ACHN (cell line): Measurements from ENCODE around the gene AFG3L2.
A peak's percentile ranks its signal among the peaks of the same experiment; 100 is the strongest.

ENCODE experiments used
- DNase-seq: peaks from one replicate; pipeline ENCODE4 v3.0.0-alpha.2; 2015
- in situ Hi-C: cut with HindIII; loops from 2 replicates; pipeline ENCODE4 v1.10.0; 2017; ENCODE audit warnings: low sequenced_read_pairs, low pct_ligation_motif_present, low pct_unique_long_range_greater_than_20kb

The AFG3L2 gene

DNA sequence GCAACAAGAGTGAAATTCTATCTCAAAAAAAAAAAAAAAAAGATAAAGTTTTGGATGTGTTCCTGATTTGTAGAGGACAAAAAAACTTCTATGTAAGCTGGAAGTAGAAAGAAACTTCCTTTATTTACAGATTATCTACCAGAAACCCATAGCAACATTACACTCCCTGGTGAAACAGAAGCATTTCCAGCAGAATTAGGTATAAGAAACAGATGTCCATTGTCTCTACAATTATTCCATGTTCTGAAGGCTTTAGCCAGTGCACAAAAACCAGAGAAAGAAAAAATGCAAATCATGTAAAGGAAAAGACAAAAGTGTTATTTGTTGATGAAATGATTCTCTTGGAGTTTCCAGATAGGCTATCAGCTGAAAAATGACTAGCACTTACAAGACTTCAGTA, 64.1 kb downstream of the AFG3L2 start:
- no peak for DNase-seq
- in situ Hi-C loops = no loop called here

DNA sequence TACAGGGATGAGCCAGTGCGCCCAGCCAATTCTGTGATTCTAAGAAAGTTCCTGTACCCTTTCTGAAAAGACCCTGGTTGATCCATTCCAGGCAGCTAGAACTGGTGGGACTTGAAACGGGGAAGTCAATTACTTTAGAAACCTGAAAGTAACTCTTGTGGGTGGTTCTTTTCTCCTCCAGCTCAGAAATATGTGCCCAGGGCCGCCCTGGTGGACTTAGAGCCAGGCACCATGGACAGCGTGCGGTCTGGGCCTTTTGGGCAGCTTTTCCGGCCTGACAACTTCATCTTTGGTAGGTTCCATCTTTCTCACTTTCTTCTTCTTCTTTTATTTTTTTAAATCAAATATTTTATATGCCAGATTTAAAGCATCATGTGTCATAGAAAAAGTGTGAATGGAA, 66.3 kb downstream of the AFG3L2 start:
- in situ Hi-C loops = no loop called here
- no peak for DNase-seq

DNA sequence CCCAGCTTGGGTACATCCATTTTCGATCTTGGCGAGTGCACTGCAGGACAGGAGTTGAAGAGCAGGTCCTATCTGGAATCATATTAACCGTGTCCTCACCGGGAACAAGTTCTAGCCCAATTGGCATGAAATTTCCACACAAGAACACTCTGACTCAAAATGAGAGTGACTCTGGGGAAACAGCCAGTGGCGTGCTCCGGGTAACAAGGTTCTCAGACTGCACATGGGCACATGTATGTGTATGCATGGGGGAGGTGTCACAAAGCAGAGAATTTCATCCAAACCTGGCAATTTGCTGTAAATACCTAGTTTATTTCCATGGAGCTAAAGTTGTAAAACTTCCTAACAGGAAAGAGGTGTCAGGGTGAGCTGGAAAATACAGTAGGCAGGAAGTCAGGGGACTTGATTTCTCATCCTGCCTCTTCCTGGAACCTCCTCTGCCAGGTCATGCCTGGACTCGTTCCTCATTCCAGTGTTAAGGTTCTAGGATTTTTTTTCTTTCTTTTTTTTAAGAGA, 67.3 kb downstream of the AFG3L2 start:
- in situ Hi-C loops = no loop called here
- DNase-seq = no peak

DNA sequence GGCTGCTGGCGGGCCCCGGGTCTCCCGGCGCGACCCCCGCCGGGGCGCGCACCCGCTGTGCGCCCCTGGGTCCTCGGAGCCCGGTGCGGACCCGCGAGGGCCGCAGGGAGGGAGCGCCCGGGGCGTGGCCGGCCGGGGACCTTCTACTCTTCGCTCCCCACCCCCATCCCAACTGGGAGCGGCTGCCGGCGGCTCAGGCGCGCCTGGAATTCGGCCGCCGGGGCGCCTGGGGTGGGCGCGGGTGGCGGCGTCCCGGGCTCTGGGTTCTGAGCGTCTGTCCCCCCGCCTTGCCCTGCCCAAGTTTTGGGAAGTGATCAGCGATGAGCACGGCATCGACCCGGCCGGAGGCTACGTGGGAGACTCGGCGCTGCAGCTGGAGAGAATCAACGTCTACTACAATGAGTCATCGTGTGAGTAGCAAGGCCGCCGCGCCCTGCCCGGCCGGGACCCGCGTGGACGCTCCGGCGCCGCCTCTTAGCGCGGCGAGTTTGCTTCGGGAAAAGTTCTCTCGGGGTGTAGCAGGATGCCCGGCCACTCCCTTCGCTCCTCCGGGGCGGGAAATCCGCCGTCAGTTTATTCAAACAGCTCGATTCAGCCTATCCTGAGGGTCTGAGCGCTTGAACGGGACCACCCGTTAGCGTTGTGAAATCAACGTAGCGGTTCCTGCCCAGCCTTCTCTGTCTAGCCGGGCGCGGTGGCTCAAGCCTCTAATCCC, 68.5 kb downstream of the AFG3L2 start:
- in situ Hi-C loops = no loop called here
- DNase-seq = peak; percentile 77

DNA sequence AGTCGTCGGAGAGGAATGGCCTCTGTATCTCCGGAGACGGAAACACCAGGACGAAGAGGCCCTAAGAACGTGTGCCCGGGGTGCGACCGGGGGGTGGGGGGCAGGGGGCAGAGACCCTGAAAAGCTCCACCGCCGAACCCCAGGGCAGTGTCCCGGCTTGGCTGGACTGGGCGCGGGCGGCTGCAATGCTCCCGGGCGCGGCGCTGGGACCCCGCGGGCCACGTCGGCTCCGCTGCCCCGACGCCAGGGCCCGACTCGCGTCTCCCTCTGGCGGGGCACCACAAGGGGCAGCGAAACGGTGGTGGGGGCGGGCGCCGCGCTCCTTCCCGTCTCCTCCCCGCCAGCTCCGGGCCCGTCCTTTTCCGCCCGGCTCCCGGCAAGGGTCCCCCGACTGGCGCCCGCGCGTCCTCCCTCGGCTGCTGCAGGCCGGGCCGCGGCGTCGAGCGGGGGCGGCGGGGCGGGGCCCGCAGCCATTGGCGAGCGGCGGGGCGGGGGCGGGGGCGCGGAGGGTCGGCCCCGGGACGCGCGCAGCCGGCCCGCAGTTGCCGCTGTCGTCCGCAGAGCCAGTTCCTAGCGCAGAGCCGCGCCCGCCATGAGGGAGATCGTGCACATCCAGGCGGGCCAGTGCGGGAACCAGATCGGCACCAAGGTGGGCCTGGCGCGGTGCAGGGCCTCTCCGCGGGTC, 69.2 kb downstream of the AFG3L2 start, which contains the start of gene TUBB6:
Gene TUBB6, plus strand, starts transcription at position 541 of the 685 bp plus-strand sequence. Its CDS starts 52 bp downstream, at position 593.
- DNase-seq = peak; percentile 57
- in situ Hi-C loops = no loop called here

DNA sequence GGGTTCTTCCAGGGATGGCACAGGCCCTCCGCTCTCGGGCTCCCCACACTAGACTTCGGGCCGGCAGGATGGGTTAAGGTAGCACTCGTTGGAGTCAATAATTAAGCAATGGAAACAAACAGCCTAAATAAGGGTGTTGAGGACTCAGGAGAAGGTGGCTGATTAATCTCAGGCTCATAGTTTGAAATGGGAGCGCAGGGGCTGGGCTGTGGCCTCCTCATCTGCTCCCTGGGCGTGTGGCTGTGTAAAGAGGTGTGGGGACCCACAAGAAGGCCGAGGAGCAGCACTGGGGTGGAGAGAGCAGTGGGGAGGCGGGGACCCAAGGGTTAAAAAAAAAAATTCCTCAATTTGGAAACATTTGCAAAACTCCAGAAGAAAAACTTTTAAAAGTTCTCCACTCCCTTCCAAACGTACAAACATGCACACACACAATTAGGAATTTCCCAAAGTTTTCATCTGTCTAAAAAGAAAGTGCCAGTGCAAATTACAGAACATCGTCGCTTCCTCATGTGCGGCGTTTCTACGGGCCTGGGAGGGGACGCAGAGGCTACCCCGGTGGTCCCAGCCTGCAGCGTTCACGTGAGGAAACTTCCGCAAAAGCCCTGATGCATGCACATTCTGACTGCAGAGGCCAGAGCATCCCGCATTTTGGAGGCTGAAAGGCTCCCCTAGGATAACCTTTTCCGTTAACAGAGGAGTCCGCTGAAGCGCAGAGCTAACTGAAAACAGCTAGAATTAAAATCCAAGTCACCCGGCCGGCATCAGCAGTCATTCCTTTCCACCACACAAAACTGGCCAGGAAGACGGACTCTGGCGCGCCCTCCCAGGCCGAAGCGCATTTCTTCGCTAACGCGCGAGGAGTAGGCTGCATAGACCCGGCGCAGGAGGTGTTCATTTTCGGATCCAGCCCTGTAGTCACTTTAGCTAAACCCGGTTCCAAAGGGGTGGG, 70.0 kb downstream of the AFG3L2 start:
- DNase-seq = no peak
- in situ Hi-C loops = no loop called here

DNA sequence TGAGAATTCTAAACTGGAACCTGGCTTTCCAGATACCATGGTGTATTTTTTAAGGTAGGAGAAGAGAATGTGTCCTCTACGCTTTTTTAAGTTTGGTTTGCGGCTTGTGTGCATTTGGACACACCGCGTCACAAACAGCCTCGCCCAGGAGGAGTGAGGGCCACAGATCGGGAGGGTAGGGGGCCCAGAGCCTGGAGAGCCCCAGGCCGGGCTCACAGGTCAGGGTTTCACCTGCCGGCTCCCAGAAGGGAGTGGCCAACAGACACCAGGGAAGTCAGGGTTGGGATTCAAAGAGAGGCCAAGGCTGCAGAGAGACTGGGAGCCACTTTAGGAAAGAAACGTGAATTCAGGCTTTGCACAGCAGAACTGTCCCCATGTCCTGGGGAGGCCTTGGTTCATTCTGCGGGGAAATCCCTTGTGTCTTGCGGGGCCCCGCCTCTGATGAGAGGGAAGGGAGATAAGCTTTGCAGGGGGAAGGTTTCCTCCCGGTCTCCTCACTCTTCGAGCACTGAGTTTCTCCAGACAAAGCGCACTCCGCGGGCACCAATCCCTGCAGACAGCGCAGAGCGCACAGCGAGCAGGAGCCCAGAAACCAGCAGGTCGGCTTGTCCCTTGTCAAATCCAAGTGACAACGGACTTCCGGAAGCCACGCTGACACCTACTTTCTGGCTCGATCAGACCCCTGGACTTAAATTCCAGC, 70.9 kb downstream of the AFG3L2 start:
- in situ Hi-C loops = no loop called here
- no peak for DNase-seq

DNA sequence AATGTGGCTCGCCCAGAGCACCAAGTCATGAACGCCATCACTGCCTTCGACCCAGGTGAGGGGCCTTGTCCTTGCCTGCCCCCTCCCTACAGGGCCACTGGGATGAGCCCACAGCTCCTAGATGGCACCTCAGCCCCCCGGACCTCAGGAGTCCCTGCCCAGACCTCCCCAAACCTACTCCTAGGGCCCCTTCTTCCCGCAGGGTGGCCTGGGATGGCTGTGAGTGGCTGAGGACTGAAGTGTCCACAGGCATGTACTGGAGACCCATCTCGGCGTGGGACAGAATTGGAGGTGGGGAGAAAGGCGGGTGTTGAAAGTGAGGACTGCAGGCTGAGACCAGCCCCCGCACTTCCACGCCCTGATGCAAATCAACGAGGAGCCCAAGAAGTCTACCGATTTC, 71.8 kb downstream of the AFG3L2 start:
- DNase-seq = no peak
- in situ Hi-C loops = no loop called here

DNA sequence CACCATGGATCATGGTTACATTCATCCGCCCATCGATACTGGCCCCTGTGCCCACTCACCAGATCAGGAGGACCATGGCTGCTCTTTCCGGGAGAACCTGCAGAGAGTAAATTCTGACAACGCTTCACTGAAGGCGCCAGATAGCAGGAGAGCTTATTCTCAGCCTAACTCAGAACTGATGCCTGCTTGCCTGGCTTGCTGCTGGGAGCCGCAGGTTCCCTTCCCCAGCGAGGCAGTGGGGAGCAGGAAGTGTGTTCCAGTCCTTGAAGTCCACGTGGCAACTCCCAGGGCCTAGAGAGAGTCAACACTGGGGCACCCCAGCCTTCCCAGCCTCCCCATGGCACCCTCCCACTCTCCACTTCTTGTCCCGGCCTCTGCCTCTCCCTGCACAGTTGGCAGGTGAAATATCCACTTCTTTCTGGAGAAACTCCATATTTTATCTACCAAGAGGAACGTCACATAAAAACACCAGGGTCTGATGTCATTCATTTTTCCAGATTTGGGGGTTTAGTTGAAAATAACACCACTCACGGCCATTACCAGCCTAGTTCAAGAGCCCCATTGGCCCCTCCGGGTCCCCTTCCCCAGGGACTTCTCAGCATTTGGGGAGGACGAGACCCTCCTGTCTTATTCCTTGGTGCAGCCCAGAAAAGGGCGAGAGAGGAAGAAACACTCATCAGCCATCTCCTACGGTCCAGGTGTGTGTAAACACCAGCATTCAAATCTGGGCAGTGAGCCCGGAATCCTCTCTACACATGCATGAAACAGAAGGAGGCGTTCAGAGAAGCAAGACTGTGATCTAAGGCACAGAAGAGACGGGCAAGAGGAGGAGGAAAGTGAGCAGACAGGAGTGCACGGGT, 72.4 kb downstream of the AFG3L2 start:
- no peak for DNase-seq
- in situ Hi-C loops = no loop called here

DNA sequence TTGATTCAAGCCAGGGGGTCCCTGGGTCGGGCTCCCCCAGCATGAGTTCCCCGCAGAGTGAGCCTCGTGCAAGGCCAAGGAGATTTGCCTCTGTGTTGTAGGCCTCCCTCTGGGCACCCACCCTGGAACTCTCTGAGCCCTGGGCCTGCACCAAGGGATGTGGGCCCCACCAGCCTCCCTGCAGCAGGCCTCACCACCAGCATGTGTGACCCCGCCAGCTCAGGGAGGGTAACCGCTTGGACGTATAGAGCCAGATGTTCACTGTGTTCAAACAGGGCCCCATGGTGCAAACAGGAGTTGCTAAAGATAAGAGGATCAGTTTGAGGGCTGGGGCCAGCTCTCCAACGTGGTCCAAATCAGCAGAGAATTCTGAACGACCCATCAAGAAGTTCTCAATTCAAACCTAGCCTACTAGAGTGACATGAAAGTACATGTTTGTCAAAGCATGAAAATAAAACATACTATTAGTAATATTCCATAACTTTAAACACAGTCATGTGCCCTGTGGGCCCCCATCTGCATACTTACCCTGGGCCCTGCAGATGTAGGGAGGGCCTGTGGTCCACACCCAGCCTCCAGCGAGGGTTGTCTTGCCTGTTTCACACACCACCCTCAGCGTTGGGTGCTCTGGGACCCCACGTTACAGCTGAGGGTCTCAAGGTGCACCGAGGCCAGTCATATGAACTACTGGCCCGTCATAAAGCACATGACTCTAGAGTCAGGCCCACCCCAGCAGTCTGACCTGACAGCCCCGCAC, 74.5 kb downstream of the AFG3L2 start:
- in situ Hi-C loops = no loop called here
- DNase-seq = no peak

DNA sequence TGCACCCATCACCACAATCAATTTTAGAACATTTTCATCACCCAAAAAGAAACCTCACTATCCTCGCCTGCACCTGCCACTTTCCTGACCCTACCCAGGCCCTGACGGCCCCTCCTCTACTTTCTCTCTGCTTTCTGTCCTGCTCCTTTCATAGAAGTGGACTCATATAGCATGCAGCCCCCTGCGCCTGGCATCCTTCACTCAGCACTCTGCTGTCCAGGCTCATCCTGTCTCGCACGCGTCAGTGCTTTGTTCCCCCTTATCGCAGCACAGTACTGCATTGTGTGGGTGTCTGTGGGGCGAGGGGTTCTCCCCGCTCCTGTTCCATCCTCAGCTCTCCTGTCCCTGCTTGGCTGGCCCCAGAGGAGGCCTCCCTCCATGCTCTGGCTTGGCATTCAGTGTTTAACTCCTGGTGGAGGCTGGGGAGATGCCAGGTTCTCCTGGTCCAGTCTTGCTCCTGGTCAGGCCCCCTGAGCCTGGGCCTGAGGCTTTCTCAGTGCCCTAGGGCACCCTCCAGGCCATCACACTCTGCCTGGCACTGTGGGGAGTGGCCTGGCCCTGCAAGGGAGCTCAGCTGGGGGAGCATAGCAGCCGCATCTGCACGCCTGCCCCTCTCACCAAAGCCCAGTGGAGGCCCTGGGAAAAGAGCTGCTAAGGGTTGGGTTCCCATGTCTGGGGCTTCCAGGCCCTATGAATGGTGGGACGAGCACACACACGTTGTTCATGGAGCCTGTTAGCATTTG, 75.6 kb downstream of the AFG3L2 start:
- in situ Hi-C loops = no loop called here
- DNase-seq = no peak

DNA sequence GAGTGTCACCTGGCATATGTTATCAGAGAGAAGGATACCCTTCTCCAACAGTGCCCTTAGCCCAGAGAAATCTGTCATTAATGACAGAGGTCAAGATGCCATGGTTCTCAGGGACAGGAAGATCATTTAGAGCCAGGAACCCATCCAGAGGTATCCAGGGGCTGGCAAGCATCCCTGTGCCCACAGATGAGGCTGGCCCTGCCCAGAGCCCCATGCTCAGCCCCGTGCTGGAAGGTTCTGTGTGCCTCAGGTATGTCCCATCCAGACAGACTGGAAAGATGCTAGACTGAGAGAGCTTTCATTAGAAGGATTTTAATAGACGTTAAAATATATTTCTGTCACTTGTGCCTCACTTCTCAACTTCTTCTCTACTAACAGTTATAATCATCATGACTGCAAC, 77.2 kb downstream of the AFG3L2 start:
- in situ Hi-C loops = no loop called here
- no peak for DNase-seq

DNA sequence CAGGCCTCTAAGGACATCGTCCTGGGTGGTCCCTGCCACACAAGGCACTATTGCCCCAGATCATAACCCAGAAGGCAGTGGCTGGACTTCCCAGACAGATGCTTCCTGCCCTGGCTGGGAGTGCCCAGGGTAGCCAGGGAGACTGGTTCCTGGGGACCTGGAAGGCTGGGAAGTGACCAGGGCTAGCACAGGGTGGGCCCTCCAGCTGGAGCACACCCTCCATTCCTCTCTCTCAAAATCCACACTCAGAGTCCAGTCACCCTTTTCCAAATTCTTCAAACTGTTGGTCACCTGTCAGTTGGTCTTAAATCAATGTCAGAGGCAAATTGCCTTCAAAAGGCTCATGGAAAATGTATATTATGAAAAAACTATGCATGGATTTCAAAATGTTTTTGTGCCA, 80.6 kb downstream of the AFG3L2 start:
- no peak for DNase-seq
- in situ Hi-C loops = no loop called here

DNA sequence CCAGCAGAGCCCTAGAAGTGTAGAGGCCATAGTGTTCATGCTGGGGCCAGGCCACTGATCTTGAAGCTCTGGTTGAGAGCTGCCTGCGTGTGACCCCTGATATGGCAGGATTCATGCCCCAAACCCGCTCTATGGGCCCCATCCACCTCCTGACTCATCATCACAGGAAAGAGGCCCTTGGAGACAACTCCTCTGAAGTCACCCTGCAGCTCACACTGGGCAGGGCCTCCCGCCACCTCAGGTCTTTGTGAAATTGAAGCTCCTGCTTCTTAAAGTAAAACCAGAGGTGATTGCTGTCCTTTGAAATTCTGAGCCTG, 81.0 kb downstream of the AFG3L2 start:
- DNase-seq = no peak
- in situ Hi-C loops = no loop called here

DNA sequence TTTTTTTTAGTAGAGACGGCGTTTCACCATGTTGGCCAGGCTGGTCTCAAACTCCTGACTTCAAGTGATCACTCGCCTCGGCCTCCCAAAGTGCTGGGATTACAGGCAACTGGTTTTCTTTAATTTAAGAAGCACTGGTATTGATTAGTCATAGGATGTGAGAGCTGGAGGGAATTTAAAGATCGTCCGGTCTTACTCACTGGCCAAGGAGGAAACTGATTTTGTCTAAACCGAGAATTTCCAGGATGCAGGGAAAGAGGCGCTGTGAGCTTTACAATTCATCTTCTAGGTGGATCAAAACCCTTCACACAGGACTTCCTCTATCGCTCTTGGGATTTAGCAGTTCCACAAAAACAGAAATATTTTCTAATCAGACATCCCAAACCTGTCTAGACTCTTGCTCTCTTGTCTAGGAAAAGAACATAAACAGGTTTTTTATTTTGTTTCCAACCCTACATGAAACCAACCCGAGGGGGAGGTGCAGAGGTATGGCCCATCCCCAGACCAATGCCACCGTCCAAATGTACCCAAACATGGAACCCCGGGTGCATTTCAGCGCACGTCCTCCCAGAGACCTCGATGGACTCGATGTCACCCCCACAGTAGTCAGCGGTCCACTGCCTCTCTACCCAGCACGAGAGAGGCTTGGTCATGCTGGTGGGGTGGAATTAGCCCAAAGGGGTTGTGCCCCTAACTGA, 81.5 kb downstream of the AFG3L2 start:
- DNase-seq = no peak
- in situ Hi-C loops = no loop called here

DNA sequence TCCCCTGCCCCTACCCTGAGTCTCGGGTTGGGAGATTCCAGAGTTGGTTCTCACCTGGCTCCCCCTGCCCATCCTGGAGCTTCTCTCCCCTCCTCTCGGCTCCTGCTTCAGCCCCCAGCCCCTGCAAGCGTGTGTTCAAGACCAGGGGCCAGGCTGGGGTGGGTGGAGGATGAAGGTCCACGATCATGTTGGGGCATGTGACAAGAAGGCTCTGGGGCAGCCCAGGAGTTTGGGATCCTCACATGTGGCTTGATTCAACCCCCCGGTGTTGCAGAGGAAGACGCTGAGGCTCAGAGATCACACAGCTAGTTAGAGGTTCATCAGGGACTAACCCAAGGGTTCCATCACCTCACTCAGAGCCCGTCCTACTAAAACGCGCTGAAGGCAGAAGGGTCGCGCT, 83.2 kb downstream of the AFG3L2 start:
- in situ Hi-C loops = no loop called here
- DNase-seq = no peak
